ENCODE measurements around the gene AGAP3.
A peak's percentile ranks its signal among the peaks of the same experiment; 100 is the strongest.

AGAP3 gene

GRCh38 chr7:151074817-151075661, 11.2 kb upstream of the AGAP3 start:
- no peak for DNase-seq

- DNase-seq: no peak
These were observed 10.7 kb upstream of the AGAP3 start for GRCh38 chr7:151075662-151075971.

- no peak for DNase-seq
These were observed 10.3 kb upstream of the AGAP3 start for GRCh38 chr7:151075978-151076426.

GRCh38 chr7:151076863-151077704, 9.2 kb upstream of the AGAP3 start:
- no peak for DNase-seq

GRCh38 chr7:151077705-151078232, 8.5 kb upstream of the AGAP3 start:
- no peak for DNase-seq

- no peak for DNase-seq
These were observed 7.8 kb upstream of the AGAP3 start for GRCh38 chr7:151078233-151079040.

- DNase-seq: no peak
These were observed 6.9 kb upstream of the AGAP3 start for GRCh38 chr7:151079199-151079910.

GRCh38 chr7:151080067-151080521, 6.2 kb upstream of the AGAP3 start:
- DNase-seq: no peak

GRCh38 chr7:151080522-151081169, 5.6 kb upstream of the AGAP3 start, which contains the start of gene FASTK:
TSS of gene FASTK (minus strand) at chr7:151080809. CDS start at chr7:151080766, 43 bp downstream.
- peak; percentile 60 for DNase-seq

GRCh38 chr7:151081170-151082101, 4.8 kb upstream of the AGAP3 start:
- DNase-seq: no peak

- DNase-seq: no peak
These were observed 3.9 kb upstream of the AGAP3 start for GRCh38 chr7:151082141-151083070.

- DNase-seq: no peak
These were observed 3.0 kb upstream of the AGAP3 start, which contains the start of gene TMUB1 for GRCh38 chr7:151083071-151083823. TSS of gene TMUB1 (minus strand) at chr7:151083493. CDS start at chr7:151082563, 930 bp downstream.

GRCh38 chr7:151083824-151084160, 2.5 kb upstream of the AGAP3 start:
- DNase-seq: no peak

GRCh38 chr7:151085329-151085690, 965 bp upstream of the AGAP3 start:
- no peak for DNase-seq

GRCh38 chr7:151086802-151087244, 548 bp downstream of the AGAP3 start:
- DNase-seq: no peak

GRCh38 chr7:151087245-151088018, 1.2 kb downstream of the AGAP3 start:
- peak; percentile 23 for DNase-seq

Data from GOT3 (cell line).